Activated CD4-positive, alpha-beta T cell treated with anti-CD3 and anti-CD28 coated beads for 24 hours (primary cell): ENCODE results near the gene GALNT9.
"Not testable (repeated sequence)": the region's sequence is repeated elsewhere in the genome, so short reads cannot be mapped to it uniquely, and the experiment has no call there.

Experiments used
- DNase-seq, 2 donors: peaks; one replicate each; pipeline ENCODE4 v3.0.0-alpha.2; 2020; ENCODE audit warnings: low read depth in 2 of 2

GALNT9 gene

GRCh38 chr12:132313182-132313581 is 16.2 kb downstream of the GALNT9 start:
- no peak for DNase-seq

GRCh38 chr12:132312516-132312915 is 16.9 kb downstream of the GALNT9 start:
- no peak for DNase-seq

GRCh38 chr12:132311201-132311915 is 18.0 kb downstream of the GALNT9 start:
- DNase-seq = no peak

- no peak for DNase-seq
Measured at GRCh38 chr12:132310181-132311040, 19.0 kb downstream of the GALNT9 start.

GRCh38 chr12:132309596-132310086 is 19.7 kb downstream of the GALNT9 start:
- no peak for DNase-seq

DNA sequence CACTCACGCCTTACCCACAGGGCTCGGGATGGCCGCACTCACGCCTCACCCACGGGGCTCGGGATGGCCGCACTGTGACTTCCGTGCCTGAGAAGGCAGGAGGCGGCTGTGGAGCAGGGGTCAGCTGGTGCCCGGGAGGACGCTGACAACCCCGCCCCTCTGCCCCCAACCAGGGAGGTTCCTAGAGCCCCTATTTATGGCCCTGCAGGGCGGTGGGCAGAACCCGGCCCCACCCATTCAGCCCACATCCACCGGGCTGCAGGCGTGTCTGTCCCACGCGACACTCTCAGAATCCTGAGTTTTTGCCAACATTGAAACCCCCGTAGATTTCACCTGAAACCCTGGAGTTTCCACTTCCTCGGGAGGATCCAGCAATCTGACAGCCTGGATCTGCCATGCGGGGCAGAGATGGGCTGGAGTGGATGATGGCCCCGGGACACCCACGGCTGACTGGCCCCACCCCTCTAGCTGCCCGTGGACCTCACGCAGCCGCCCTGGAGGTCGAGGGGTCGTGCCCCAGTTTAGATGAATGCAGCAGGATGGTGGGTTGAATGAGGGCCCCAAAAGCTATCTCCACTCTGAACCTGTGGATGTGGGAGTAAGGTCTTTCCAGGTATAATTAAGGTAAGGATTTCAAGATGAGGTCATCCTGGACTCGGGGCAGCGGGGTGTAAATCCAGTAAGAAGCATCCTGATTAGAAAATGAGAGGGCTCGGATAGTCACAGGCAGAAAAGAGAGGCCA is 20.4 kb downstream of the GALNT9 start:
- no peak for DNase-seq

GRCh38 chr12:132307976-132308852 is 21.2 kb downstream of the GALNT9 start:
- no peak for DNase-seq

DNA sequence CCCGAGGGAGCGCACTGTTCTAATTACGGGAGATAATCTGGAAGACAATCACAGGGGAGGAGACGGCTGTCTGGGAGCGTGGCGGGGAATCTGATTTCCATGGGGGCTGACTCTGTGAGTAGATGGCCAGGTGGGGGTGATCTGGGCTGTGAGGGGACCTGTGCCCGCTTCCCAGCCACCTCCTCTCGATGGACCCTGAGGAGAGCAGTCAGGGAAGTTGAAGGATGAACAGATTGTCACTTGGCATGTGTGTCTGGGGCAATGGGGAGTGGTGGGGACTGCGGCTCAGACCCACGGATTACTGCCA is 22.6 kb downstream of the GALNT9 start:
- DNase-seq = no peak

GRCh38 chr12:132305991-132306884 is 23.2 kb downstream of the GALNT9 start:
- no peak for DNase-seq

- no peak for DNase-seq
Measured at GRCh38 chr12:132305560-132305966, 23.8 kb downstream of the GALNT9 start.

GRCh38 chr12:132304866-132305265 is 24.5 kb downstream of the GALNT9 start:
- not testable (repeated sequence) for DNase-seq

DNA sequence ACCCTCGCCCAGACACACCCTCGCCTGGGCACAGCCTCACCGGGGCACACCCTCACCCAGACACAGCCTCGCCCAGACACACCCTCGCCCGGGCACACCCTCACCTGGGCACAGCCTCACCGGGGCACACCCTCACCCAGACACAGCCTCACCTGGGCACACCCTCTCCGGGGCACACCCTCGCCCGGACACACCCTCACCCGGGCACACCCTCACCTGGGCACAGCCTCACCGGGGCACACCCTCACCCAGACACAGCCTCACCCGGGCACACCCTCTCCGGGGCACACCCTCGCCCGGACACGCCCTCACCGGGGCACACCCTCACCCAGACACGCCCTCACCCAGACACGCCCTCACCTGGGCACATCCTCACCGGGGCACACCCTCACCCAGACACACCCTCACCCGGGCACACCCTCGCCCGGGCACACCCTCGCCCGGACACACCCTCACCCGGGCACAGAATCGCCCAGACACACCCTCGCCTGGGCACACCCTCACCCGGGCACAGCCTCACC is 25.5 kb downstream of the GALNT9 start:
- not testable (repeated sequence) for DNase-seq

GRCh38 chr12:132302466-132303358 is 26.7 kb downstream of the GALNT9 start:
- DNase-seq = no peak

DNA sequence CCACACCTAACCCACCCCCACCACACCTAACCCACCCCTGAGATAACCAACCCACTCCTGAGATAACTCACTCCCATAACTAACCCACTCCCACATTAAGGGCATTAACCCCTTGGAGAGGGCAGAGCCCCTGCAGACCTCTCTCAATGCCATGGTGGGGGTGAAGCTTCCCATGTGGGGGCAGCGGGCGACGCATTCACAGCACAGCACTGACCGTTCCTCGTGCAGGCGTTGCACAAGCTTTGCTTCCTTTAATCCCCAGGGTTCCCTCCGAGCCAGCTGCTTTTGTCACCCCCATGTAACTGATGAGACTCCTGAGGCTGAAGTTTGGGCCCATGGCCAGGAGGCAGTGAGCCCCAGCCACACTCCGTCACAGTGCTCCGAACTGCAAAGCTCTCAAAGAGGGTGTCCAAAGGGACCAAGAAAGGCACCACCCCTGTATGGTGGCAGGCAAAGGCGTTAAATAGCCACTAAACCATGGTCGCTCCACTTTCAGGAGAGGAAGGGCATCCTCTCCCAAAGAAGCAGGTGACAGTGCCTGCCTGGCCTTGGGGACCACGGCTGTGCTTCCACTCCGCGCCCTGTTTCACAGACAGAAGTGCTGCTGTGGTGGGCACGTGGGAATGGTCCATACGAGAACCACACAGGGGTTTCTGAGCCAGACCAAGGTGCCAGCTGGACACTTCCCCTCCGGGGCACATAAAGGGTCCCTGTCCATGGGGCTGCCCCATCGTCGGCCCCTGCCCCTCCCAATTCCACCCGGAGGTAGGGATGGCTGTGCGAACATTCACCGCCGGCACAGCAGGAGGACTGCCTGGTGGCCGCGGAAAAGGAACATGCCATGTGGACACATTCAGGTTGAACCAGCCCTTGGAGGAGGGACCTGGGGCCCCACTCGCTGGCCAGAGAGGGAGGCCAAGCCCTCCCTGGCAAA is 28.3 kb downstream of the GALNT9 start:
- DNase-seq = no peak

DNA sequence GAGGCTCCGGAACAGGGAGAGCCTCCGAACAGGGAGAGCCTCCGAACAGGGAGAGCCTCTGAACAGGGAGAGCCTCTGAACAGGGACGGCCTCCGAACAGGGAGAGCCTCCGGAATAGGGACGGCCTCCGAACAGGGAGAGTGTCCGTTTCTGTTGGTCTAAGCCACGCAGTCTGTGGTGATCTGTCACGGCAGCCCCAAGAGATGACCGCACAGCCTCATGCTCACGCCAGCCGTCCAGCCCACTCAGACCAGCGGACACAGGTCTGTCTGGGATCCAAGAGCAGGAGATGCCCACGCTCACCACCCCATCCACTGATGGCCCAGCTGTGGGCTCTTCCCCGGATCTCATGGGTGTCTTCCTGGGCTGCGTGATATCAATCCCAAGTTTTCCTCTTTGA is 33.3 kb downstream of the GALNT9 start:
- DNase-seq = no peak

GRCh38 chr12:132295561-132295960 is 33.8 kb downstream of the GALNT9 start:
- not testable (repeated sequence) for DNase-seq

DNA sequence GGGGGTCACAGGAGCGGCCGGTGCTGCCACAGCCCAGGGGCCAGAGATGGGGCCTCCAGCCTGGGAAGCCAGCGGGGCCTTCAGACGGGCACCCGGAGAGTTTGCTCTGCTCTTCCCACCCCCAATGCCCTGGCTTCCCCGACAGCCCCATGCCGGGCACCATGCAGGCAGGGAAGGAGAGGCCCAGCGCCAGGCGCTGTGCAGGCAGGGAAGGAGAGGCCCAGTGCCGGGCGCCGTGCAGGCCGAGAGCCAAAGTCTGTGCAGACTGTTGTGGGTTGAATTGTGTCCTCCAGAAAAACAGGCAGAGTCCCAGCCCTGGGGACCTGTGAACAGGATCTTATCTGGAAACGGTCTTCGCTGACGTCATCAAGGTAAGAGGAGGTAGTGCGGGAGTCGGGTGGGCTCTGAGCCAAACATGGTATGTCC is 34.3 kb downstream of the GALNT9 start:
- DNase-seq = no peak
